IPS-15b (cell line): ENCODE data around the gene GARIN5B.
A peak's percentile ranks its signal among the peaks of the same experiment; 100 is the strongest.

Source experiments
- H3K27me3 ChIP-seq: one replicate; pipeline ENCODE4 v1.6.1; 2013; ENCODE audit warnings: low read length; ENCODE audit not compliant: control insufficient read depth, insufficient read depth
- H3K36me3 ChIP-seq: one replicate; pipeline ENCODE4 v1.6.1; 2013; ENCODE audit warnings: low read length; ENCODE audit not compliant: control insufficient read depth, insufficient read depth
- H3K4me1 ChIP-seq: one replicate; pipeline ENCODE4 v1.6.1; 2013; ENCODE audit warnings: mild to moderate bottlenecking, low read length; ENCODE audit not compliant: control insufficient read depth, insufficient read depth
- H3K4me3 ChIP-seq: one replicate; pipeline ENCODE4 v1.5.1; 2013; ENCODE audit warnings: low read depth, low read length
- H3K9ac ChIP-seq: one replicate; pipeline ENCODE4 v1.6.1; 2013; ENCODE audit warnings: low read depth, mild to moderate bottlenecking, low read length
- H3K9me3 ChIP-seq: one replicate; pipeline ENCODE4 v1.6.1; 2013; ENCODE audit warnings: mild to moderate bottlenecking, low read length; ENCODE audit not compliant: control insufficient read depth, insufficient read depth

Gene GARIN5B

DNA sequence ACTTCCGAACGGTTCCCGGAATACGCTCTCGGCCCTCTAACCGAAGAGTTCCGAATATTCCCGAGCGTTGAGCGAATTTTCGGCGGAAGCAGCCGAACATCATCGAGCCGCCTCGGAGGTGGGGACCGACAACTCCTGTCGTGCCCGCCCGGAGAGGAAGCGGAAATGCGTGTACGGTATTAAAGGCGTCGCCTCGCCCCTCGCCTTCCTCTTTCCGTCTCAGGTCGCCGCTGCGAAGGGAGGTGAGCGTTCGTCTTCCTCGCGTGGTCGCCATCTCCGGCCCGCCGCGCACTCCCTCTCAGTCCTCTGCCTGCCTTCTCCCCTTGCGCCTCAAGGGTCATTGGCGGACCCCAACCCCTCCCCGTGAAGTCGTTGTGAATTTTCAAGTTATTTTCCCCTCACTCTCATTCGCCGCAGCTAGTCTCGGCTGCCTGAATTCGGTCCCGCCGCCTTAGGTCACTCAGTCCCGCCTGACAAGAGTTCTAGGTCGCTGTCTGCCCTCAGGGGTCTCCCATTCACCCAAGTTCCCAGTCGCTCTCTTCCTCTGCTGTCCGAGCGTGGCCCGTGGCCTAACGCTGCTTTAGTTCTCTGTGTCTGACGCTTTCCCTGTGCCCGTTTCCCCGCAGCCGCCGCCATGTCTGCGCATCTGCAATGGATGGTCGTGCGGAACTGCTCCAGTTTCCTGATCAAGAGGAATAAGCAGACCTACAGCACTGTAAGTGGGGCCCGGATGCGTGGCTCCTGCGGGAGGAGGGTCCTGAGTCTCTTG, 22.8 kb upstream of the GARIN5B start, which contains the start of gene RPL28:
Gene RPL28 (plus strand): TSS at position 209 of the 769 bp plus-strand sequence. CDS start 426 bp downstream, at position 635.
- no peaks in the 10 kb centered on the region for H3K9me3 ChIP-seq
- H3K36me3 ChIP-seq: peaks cover 40% of the 10 kb centered on the region
- H3K4me1 ChIP-seq: peaks cover 15% of the 10 kb centered on the region
- H3K9ac ChIP-seq: peak within 1 kb of the TSS; percentile 98
- peaks cover 11% of the 10 kb centered on the region for H3K27me3 ChIP-seq
- peak within 1 kb of the TSS; percentile 98 for H3K4me3 ChIP-seq

DNA sequence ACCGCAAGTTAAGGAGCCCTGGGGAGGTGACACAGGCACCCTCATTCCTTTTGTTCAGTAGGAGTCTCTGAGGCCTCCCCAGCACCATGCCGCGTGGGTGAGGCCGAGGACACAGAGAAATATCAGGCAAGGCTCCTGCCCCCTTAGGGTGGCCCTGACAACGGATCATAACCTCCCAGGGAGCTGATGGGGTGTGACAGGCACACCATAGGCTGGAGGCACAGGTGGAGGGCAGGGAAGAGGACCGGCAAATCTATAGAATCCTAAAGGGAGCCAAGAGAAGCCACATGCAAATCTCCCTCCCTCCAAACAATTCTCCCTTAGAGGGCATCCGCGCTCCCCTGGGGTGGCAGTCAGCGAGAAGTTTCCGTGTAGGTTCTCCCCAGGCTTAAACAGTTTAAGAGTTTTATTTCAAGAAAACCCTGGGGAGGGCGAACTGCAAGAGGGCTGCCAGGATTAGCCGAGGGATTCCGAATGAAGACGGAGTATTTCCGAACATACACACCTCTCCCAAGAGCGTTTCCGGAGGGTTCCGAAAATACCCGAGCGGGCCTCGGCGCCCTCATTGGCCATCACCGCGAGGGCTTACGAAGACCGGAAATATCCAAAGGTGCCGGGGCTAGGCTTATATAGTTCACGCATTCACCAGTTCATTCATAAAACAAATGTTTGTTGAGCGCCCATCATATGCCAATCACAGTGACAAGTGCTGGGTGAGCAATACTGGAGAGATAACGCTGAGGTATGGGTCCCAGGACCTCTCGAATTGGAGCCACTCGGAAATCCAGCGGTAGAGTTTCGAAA, 22.1 kb upstream of the GARIN5B start:
- H3K4me1 ChIP-seq: peaks cover 15% of the 10 kb centered on the region
- peak overlapping the region; percentile 91 for H3K9ac ChIP-seq
- H3K4me3 ChIP-seq: peak overlapping the region; percentile 98
- peaks cover 11% of the 10 kb centered on the region for H3K27me3 ChIP-seq
- peaks cover 40% of the 10 kb centered on the region for H3K36me3 ChIP-seq
- H3K9me3 ChIP-seq: no peaks in the 10 kb centered on the region

GRCh38 chr19:55384131-55384919, 21.3 kb upstream of the GARIN5B start, which contains the start of gene TMEM238:
TMEM238 (minus strand) TSS chr19:55384292; CDS start chr19:55384259, 33 bp downstream.
- Histone ChIP-seq H3K27me3 (peaks cover 13% of the 10 kb centered on the region), H3K4me1 (peaks cover 14% of the 10 kb centered on the region), H3K9ac (peak within 1 kb of the TSS; percentile 54), H3K36me3 (peaks cover 36% of the 10 kb centered on the region), H3K4me3 (peak within 1 kb of the TSS; percentile 98), H3K9me3 (no peaks in the 10 kb centered on the region)

GRCh38 chr19:55383279-55384130, 20.4 kb upstream of the GARIN5B start:
- H3K27me3 ChIP-seq: peaks cover 17% of the 10 kb centered on the region
- H3K4me3 ChIP-seq: peak overlapping the region; percentile 98
- H3K9ac ChIP-seq: peak overlapping the region; percentile 54
- H3K36me3 ChIP-seq: peaks cover 28% of the 10 kb centered on the region
- peaks cover 18% of the 10 kb centered on the region for H3K4me1 ChIP-seq
- no peaks in the 10 kb centered on the region for H3K9me3 ChIP-seq

GRCh38 chr19:55382522-55383054, 19.5 kb upstream of the GARIN5B start:
- Histone ChIP-seq H3K9me3 (no peaks in the 10 kb centered on the region), H3K9ac (no peak overlapping the region), H3K4me3 (peak overlapping the region; percentile 62), H3K36me3 (peaks cover 18% of the 10 kb centered on the region), H3K27me3 (peaks cover 19% of the 10 kb centered on the region), H3K4me1 (peaks cover 14% of the 10 kb centered on the region)

- no peaks in the 10 kb centered on the region for H3K9me3 ChIP-seq
- peaks cover 19% of the 10 kb centered on the region for H3K27me3 ChIP-seq
- peaks cover 9% of the 10 kb centered on the region for H3K4me1 ChIP-seq
- peaks cover 13% of the 10 kb centered on the region for H3K36me3 ChIP-seq
- H3K4me3 ChIP-seq: no peak overlapping the region
- H3K9ac ChIP-seq: no peak overlapping the region
Measured at GRCh38 chr19:55382013-55382412, 19.0 kb upstream of the GARIN5B start.

GRCh38 chr19:55379174-55379573, 16.1 kb upstream of the GARIN5B start:
- Histone ChIP-seq H3K9ac (no peak overlapping the region), H3K9me3 (no peaks in the 10 kb centered on the region), H3K4me3 (no peak overlapping the region), H3K36me3 (no peaks in the 10 kb centered on the region), H3K4me1 (peaks cover 19% of the 10 kb centered on the region), H3K27me3 (peaks cover 19% of the 10 kb centered on the region)

DNA sequence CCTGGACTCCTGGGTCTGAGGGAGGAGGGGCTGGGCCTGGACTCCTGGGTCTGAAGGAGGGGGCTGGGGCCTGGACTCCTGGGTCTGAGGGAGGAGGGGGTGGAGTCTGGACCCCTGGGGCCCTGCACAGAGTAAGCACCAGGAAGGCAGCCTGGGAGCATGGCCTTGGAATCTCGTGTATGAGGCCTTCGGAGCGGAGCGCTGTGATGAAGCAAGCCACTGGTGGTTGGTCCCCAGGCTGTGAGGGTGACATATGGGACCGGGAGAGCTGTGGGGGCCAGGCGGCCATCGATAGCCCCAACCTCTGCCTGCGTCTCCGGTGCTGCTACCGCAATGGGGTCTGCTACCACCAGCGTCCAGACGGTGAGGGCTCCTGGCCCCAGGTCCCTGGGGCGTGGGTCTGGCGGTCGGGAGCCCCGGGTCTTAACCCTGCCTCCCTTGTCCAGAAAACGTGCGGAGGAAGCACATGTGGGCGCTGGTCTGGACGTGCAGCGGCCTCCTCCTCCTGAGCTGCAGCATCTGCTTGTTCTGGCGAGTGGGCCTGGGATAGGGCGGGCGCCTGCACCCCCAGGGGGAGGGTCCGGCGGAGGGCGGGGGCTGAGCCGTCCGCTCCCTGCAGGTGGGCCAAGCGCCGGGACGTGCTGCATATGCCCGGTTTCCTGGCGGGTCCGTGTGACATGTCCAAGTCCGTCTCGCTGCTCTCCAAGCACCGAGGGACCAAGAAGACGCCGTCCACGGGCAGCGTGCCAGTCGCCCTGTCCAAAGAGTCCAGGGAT, 14.5 kb upstream of the GARIN5B start:
- H3K9ac ChIP-seq: peak overlapping the region; percentile 56
- no peaks in the 10 kb centered on the region for H3K36me3 ChIP-seq
- peaks cover 21% of the 10 kb centered on the region for H3K4me1 ChIP-seq
- H3K9me3 ChIP-seq: no peaks in the 10 kb centered on the region
- peak overlapping the region; percentile 79 for H3K4me3 ChIP-seq
- peaks cover 14% of the 10 kb centered on the region for H3K27me3 ChIP-seq

DNA sequence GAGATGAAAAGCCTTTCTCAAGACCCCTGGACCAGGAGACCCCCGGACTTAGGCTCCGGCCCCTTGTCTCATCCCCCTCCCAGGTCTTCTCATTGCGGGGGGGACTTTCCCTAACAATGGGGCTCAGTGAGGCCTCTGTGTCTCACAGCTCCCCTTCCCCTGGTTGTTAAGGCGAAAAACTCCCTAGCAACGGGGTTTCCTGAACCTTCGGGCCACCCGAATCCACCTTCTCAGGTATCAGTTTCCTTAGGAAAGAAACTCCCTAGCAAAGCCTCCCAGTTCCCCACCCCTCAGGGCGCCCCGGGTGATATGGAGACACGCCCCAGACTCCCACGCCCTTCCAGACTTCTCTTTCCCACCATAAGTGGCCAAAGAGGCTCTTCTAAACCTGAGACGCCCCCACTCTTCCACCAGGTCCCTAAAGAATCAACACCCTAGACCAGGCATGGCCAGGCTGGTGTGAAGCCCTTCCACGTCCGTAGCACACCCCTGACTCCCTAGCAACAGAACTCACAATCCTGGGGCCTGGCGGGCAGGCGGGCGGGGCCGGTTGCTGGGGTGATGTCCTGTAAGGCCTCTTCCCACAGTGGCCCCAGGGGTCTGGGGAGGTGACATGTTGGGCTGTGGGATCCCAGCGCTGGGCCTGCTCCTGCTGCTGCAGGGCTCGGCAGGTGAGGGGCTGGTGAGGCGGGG, 13.3 kb upstream of the GARIN5B start, which contains the start of gene TMEM190:
Gene TMEM190 (plus strand): TSS at position 586 of the 693 bp plus-strand sequence. CDS start 28 bp downstream, at position 614.
- Histone ChIP-seq H3K36me3 (no peaks in the 10 kb centered on the region), H3K9me3 (no peaks in the 10 kb centered on the region), H3K4me3 (peak within 1 kb of the TSS; percentile 79), H3K9ac (peak within 1 kb of the TSS; percentile 56), H3K4me1 (peaks cover 21% of the 10 kb centered on the region), H3K27me3 (peaks cover 15% of the 10 kb centered on the region)
